NCI-H2029 treated with DMSO at 0.1 percent for 48 hours (cell line): ENCODE results near the gene SLC25A19.
"Not testable (repeated sequence)": the region's sequence is repeated elsewhere in the genome, so short reads cannot be mapped to it uniquely, and the experiment has no call there.

Experiments
- DNase-seq: peaks from one replicate; lab custom pipeline; 2025; lab: John Stamatoyannopoulos, UW

Gene SLC25A19

DNA sequence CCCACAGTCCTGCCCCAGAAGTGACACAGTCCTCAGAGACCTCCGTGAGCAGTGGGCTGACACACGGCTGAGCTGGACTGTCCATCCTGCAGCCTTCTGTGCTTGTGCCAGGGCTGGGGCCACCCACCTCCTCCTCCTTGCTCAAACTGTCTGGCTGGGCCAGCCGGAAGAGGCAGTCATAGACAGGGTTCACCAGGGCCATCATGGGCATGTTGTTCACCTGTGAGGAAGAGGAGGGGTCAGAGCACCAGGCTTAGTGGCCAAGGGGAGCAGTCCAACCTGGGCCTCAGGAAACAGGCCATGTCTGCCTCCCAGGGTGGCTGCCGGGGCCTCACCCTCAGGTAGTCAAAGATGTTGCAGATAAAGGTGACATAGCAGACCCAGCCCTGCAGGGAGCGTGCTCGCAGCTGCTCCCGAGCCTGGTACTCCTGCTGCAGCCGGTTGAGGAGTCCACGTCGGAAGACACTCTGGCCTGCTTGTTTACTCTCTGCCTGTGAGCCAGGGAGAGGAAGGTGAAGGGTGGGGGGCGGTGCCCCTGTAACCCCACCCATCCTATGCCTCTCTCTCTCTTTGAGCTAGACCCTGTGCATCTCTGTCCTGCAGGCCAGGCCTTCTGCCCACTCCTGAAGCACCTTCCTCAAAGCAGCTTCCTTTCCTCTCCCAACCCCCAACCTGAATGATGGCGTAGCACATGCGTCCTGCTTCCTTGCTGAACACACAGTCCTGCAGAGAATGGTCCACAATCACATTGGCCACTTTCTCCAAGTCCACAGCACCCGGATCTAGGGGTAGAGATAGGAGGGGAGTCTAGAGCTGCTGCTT is 21.6 kb downstream of the SLC25A19 start:
- DNase-seq = peak; percentile 32

- DNase-seq = no peak
These were observed 22.2 kb downstream of the SLC25A19 start for GRCh38 chr17:75267153-75267410.

GRCh38 chr17:75266316-75267152 is 22.7 kb downstream of the SLC25A19 start:
- no peak for DNase-seq

DNA sequence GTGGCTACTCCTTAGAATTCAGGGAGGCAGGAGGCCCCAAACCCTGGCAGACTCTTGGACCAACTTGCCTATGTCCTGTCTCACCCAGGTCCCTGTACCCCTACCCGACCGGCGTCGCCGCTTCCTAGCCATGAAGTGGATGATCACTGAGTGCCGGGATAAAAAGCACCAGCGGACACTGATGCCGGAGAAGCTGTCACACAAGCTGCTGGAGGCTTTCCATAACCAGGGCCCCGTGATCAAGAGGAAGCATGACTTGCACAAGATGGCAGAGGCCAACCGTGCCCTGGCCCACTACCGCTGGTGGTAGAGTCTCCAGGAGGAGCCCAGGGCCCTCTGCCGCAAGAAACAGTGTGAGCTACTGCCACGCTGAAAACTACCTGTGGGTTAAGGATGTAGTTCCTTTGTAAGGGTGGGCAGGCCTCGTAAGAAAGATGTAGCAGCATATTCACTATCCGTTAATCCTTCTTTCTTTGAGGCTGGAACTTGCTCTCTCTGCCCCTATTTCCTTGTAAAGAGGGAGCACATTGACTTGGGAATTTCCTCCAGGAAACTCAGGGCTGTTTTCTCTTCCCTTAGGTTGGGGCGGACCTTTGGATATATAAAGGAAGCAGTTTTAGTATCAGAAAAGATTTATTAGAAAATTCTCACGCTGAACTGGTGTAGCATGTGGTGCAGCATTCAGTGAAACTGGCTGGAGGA is 23.5 kb downstream of the SLC25A19 start:
- no peak for DNase-seq

GRCh38 chr17:75263055-75263454 is 26.2 kb downstream of the SLC25A19 start:
- no peak for DNase-seq

GRCh38 chr17:75262112-75262606 is 27.1 kb downstream of the SLC25A19 start:
- DNase-seq = no peak

- DNase-seq = peak; percentile 76
These were observed 27.7 kb downstream of the SLC25A19 start, which contains the start of the genes GGA3 and MRPS7 for GRCh38 chr17:75261336-75262111. TSS of gene GGA3 (minus strand) at chr17:75261606. CDS start at chr17:75261587, 19 bp downstream. TSS of gene MRPS7 (plus strand) at chr17:75261879. CDS start at chr17:75261901, 22 bp downstream.

DNA sequence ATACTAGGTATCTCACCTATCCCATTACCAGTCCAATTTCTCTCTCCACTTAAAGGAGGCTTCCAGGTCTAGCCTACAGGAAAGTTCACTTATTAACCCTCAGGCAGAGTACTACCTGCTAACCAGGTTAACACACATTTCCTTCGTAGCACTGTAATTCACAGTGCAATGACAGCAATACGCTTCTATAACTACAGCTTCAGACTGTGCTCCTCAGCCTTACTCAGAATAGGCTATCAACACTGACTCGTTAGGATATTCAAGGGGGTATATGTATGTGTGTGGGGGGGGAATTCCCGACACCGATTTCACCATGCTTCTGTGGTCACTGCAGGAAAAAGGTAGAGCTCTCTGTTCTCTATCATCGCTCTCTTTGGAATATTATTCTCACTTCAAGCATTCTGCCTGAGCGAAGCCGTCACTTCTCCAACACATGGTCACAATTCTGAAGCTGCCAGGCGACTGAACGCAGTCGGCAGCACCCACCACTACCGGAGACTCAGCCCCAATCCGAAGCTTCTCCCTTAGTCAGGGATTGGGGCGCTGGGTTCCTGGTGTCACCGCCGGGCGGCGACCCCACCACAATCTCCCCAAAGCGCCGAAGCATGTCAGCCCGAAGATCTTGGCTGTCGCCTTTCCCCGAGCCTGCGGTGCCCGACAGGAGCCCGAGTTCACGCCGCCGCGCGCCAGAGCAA is 28.4 kb downstream of the SLC25A19 start:
- no peak for DNase-seq

- not testable (repeated sequence) for DNase-seq
These were observed 32.0 kb downstream of the SLC25A19 start for GRCh38 chr17:75257228-75257627.

GRCh38 chr17:75255954-75256698 is 33.1 kb downstream of the SLC25A19 start:
- DNase-seq = not testable (repeated sequence)

- DNase-seq = no peak
These were observed 37.0 kb downstream of the SLC25A19 start for GRCh38 chr17:75252039-75252816.

DNA sequence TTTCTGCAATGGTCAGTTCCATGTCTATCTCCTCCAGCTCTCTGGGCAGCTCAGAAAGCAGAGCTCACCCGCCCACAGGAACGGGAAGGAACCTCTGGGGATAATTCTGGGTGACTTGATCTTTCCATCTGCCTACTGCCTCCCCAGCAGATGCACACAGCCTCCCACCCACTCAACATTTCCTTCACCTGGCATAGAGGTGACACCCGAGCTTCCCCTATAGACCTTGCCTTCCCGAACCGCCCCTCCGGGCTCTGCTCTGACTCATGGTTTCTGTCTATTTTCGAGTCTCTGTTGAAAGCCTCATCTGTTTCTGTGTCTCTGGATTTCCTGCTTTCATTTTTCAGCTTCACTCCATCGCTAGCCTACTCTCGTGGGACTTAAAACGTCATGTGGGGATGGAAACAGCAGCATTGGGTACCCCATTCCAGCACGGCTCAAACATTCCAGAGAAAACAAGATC is 39.2 kb downstream of the SLC25A19 start:
- DNase-seq = no peak

DNA sequence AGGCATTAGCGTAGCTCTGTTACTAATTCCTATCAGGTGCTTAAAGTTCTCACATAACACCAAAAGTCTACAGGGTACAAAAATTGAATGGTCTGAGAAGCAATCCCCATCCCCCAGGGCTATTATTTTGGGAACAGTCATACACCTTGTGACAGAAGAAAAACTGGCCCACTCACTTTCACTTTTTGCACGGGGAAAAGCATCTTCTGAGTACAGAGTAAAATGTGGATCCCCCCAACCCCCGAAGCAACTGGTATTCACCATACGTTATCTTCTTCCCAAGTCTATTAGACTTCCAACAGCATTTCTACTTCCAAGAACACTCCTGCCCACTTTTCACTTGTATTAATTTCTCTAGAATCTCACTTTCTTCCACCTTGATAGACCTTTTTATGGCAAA is 39.7 kb downstream of the SLC25A19 start:
- DNase-seq = no peak

DNA sequence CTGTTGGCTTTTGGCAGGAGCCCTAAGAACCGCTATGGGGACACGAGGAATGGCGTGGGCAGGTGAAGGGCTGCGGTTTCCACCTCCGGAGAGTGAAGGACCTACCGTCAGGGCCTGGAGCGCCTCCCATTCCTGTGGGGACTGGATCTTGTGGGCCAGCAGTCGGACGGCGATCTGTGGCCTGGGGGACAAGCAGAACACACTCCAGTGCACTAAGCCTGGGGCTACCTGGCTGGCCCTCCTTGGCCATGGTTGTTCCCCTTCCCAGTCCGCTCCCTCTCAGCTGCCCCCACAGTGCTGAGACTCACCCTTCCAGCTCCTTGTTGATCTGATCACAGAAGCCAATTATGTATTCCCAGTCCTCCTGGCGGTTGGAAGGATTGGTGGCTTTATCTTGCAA is 42.8 kb downstream of the SLC25A19 start:
- no peak for DNase-seq

- DNase-seq = no peak
These were observed 44.2 kb downstream of the SLC25A19 start for GRCh38 chr17:75245011-75245410.

- DNase-seq = no peak
These were observed 44.9 kb downstream of the SLC25A19 start for GRCh38 chr17:75244133-75244866.

DNA sequence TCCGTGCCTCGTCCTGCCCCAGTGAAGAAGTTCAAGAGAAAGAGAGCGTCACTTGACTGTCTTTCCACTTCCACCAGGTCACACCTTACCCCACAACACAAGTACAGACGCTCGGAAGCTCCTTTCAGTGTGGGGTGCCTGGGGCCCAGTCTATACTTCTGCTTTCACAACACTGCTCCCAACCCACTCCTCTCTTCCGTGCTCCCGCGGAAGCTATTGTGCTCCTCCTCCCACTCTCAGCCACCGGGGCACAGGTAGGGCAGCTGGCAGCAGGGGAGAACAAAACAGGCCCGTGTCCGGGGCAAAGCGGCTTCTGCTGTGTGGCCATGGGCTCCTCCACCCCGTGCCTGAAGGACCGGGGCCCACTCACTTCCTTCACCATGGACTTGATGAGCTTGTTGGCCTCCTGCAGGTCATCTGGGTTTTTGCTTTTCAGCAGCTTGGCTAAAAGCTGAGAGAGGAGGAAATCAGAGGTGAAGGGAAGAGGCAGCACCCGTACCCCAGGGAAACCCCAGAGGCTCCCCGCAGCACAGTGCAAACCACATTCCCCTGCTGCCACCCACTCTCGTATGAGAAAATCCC is 46.7 kb downstream of the SLC25A19 start:
- DNase-seq = no peak

GRCh38 chr17:75241996-75242460 is 47.2 kb downstream of the SLC25A19 start:
- DNase-seq = no peak
